SK-N-SH (cell line): ENCODE data around the gene ELOVL2. TPM values are rescaled to one million over a fixed set of nuclear protein-coding genes. Genes with fewer than 3 reads are reported as not detected.

Experiments used
- CTCF ChIA-PET: fragments of 300-600, 350-600 bp; formaldehyde crosslinking; extraction: SDS; loops from one replicate; lab custom pipeline; 2021; lab: Yijun Ruan, JAX
- POLR2A ChIA-PET: fragments of 350-600 bp; sonication (Branson Sonifier 250); formaldehyde crosslinking; extraction: SDS; loops from one replicate; lab custom pipeline; 2020; ENCODE audit warnings: antibody characterized with exemption, inconsistent platforms; lab: Yijun Ruan, JAX
- DNase-seq: peaks from one replicate; pipeline ENCODE4 v3.0.0; 2012
- H2AFZ ChIP-seq: fragments of 200-600 bp; sonication (generic); 2 replicates; pipeline ENCODE4 v1.8.1; 2016; ENCODE audit warnings: antibody characterized with exemption, mild to moderate bottlenecking, low read depth
- H3F3A ChIP-seq: fragments of 200-600 bp; sonication (generic); replicated peaks from 2 replicates; pipeline ENCODE3; 2016; ENCODE audit warnings: antibody characterized with exemption, mild to moderate bottlenecking; ENCODE audit not compliant: insufficient read depth
- H3K27ac ChIP-seq, 2 experiments: fragments of 200-500 bp in 1 of 2; fragments of 200-600 bp in 1 of 2; sonication (Bioruptor generic) in 1 of 2; sonication (generic), shearing (Covaris generic) in 1 of 2; 2 replicates each; pipeline versions ENCODE4 v1.5.1 to v1.6.1; 2014 to 2016; ENCODE audit warnings: low read depth in 2 of 2, inconsistent platforms in 1 of 2, low read length in 1 of 2, mild to moderate bottlenecking in 1 of 2, mixed read lengths in 1 of 2
- H3K27me3 ChIP-seq: fragments of 200-600 bp; sonication (generic), shearing (Covaris generic); 2 replicates; pipeline ENCODE4 v1.6.1; 2016; ENCODE audit warnings: mixed run types; ENCODE audit not compliant: insufficient read depth
- H3K36me3 ChIP-seq, 2 experiments: fragments of 200-500 bp in 1 of 2; fragments of 200-600 bp in 1 of 2; sonication (Bioruptor generic) in 1 of 2; sonication (generic) in 1 of 2; replicated peaks in 1 of 2; 2 replicates each; pipeline versions ENCODE3 to v1.5.1; 2014 to 2016; ENCODE audit warnings: low read length in 1 of 2, mild to moderate bottlenecking in 1 of 2; ENCODE audit not compliant: insufficient read depth in 2 of 2, control insufficient read depth in 1 of 2
- H3K4me1 ChIP-seq, 2 experiments: fragments of 200-500 bp in 1 of 2; fragments of 200-600 bp in 1 of 2; sonication (Bioruptor generic) in 1 of 2; sonication (generic), shearing (Covaris generic) in 1 of 2; 2 replicates each; pipeline versions ENCODE4 v1.5.1 to v1.6.1; 2014 to 2016; ENCODE audit warnings: low read depth in 1 of 2, low read length in 1 of 2, mixed run types in 1 of 2; ENCODE audit not compliant: insufficient read depth in 2 of 2, control insufficient read depth in 1 of 2
- H3K4me2 ChIP-seq: fragments of 200-600 bp; sonication (generic), shearing (Covaris generic); 2 replicates; pipeline ENCODE4 v1.6.1; 2017; ENCODE audit warnings: mixed run types
- H3K4me3 ChIP-seq, 2 experiments: fragments of 200-500 bp in 1 of 2; fragments of 200-600 bp in 1 of 2; sonication (Bioruptor generic) in 1 of 2; sonication (generic), shearing (Covaris generic) in 1 of 2; 2 replicates each; pipeline versions ENCODE4 v1.5.1 to v1.8.1; 2014 to 2016; ENCODE audit warnings: low read depth in 2 of 2, inconsistent platforms in 1 of 2, low read length in 1 of 2, mild to moderate bottlenecking in 1 of 2, mixed read lengths in 1 of 2, moderate library complexity in 1 of 2
- H3K79me2 ChIP-seq: fragments of 200-600 bp; sonication (generic); 2 replicates; pipeline ENCODE4 v1.8.1; 2017; ENCODE audit warnings: mild to moderate bottlenecking; ENCODE audit not compliant: insufficient read depth
- H3K9ac ChIP-seq: fragments of 200-600 bp; sonication (generic); 2 replicates; pipeline ENCODE4 v1.6.1; 2017; ENCODE audit warnings: mixed run types
- H3K9me2 ChIP-seq: fragments of 200-600 bp; sonication (generic); 2 replicates; pipeline ENCODE4 v1.6.1; 2017; ENCODE audit warnings: mixed run types
- H3K9me3 ChIP-seq: fragments of 200-600 bp; sonication (generic); 2 replicates; pipeline ENCODE4 v1.6.1; 2017; ENCODE audit warnings: mixed run types, mild to moderate bottlenecking, moderate library complexity
- H4K20me1 ChIP-seq: fragments of 200-600 bp; sonication (generic); 2 replicates; pipeline ENCODE4 v1.6.1; 2017; ENCODE audit warnings: mild to moderate bottlenecking, mixed run types; ENCODE audit not compliant: insufficient read depth
- CTCF ChIP-seq: fragments of 200-600 bp; sonication (generic); IDR thresholded peaks from 2 replicates; pipeline ENCODE4 v1.6.1; 2017; ENCODE audit warnings: antibody characterized with exemption, mild to moderate bottlenecking, moderate library complexity
- ELF1 ChIP-seq: IDR thresholded peaks from 2 replicates; pipeline ENCODE4 v1.4.0; 2012
- EZH2phosphoT487 ChIP-seq: fragments of 200-600 bp; sonication (generic); IDR thresholded peaks from 2 replicates; pipeline ENCODE4 v1.6.1; 2017; ENCODE audit warnings: low read depth, mixed run types, mild to moderate bottlenecking, antibody characterized with exemption, moderate library complexity, borderline replicate concordance
- FOSL2 ChIP-seq: IDR thresholded peaks from 2 replicates; pipeline ENCODE4 v1.4.0; 2012; ENCODE audit warnings: low read depth, mild to moderate bottlenecking, moderate library complexity, borderline replicate concordance
- GABPA ChIP-seq: IDR thresholded peaks from 2 replicates; pipeline ENCODE4 v1.4.0; 2012; ENCODE audit warnings: low read depth, mild to moderate bottlenecking
- GATA2 ChIP-seq: sonication (generic); formaldehyde crosslinking; IDR thresholded peaks from 2 replicates; pipeline ENCODE4 v1.5.0; 2020; ENCODE audit warnings: mild to moderate bottlenecking, missing genetic modification reagents
- JUND ChIP-seq: IDR thresholded peaks from 2 replicates; pipeline ENCODE4 v1.4.0; 2012
- MXI1 ChIP-seq: IDR thresholded peaks from 2 replicates; pipeline ENCODE4 v1.6.1; 2012; ENCODE audit warnings: mild to moderate bottlenecking, low read depth, low read length, improper control_type of control experiment
- NRF1 ChIP-seq: IDR thresholded peaks from 2 replicates; pipeline ENCODE4 v1.6.1; 2012; ENCODE audit warnings: low read depth, mild to moderate bottlenecking, low read length
- POLR2AphosphoS5 ChIP-seq: IDR thresholded peaks from 2 replicates; pipeline ENCODE4 v1.6.1; 2012; ENCODE audit warnings: low read depth, low read length
- TCF12 ChIP-seq: IDR thresholded peaks from 2 replicates; pipeline ENCODE4 v1.4.0; 2012
- YY1 ChIP-seq: IDR thresholded peaks from 2 replicates; pipeline ENCODE4 v1.4.0; 2012; ENCODE audit warnings: low read depth, mild to moderate bottlenecking
- WGBS: methylation state at CpG from one replicate; pipeline ENCODE4 v1.1.6; 2017; ENCODE audit warnings: low lambda C conversion rate; 5-methylcytosine and 5-hydroxymethylcytosine counted together
- polyA plus RNA-seq, 3 experiments: library from polyadenylated mRNA; depleted of rRNA; stranded (reverse); fragments of >200 nt; gene quantifications; 2 replicates each; pipeline ENCODE4 v1.2.3, GENCODE V29; 2012
- TF ChIP-seq, protein P1 (sequence below): IDR thresholded peaks from 2 replicates; pipeline ENCODE4 v1.4.0; 2012; ENCODE audit warnings: low read depth, borderline replicate concordance
- TF ChIP-seq, protein P2 (sequence below): IDR thresholded peaks from 2 replicates; pipeline ENCODE4 v1.4.0; 2012; ENCODE audit warnings: low read depth
- TF ChIP-seq, protein P3 (sequence below): IDR thresholded peaks from 2 replicates; pipeline ENCODE4 v1.4.0; 2012; ENCODE audit warnings: low read depth, borderline replicate concordance

The ELOVL2 gene
- polyA plus RNA-seq, 1 of the 3 experiments (the other 2 are of a cell fraction) = 0.39 TPM

GRCh38 chr6:11076540-11076939 lies 32.4 kb upstream of the ELOVL2 start:
- no peak overlapping the region for H3K4me3 ChIP-seq
- H3K9ac ChIP-seq = no peak overlapping the region
- 84% methylated on average over 2 of the region's 2 CpGs for WGBS
- no peaks in the 10 kb centered on the region for H3K27me3 ChIP-seq
- no peaks in the 10 kb centered on the region for H3K9me3 ChIP-seq
- H3K79me2 ChIP-seq = no peaks in the 10 kb centered on the region
- no peaks in the 10 kb centered on the region for H3F3A ChIP-seq
- no peak overlapping the region for H3K4me2 ChIP-seq
- H3K36me3 ChIP-seq = no peaks in the 10 kb centered on the region
- H4K20me1 ChIP-seq = no peaks in the 10 kb centered on the region
- CTCF ChIA-PET = interaction anchor here (0.8 to 3.8 kb wide), 5 partner anchors 8 to 598 kb away, joined by 3 to 22 read pairs (median 4); no protein-coding TSS in a partner anchor
- H2AFZ ChIP-seq = no peak overlapping the region
- POLR2A ChIA-PET = no interaction called here
- H3K27ac ChIP-seq = no peak overlapping the region
- no peaks in the 10 kb centered on the region for H3K4me1 ChIP-seq
- no peaks in the 10 kb centered on the region for H3K9me2 ChIP-seq
- no peak for TF ChIP-seq NRF1
- TF ChIP-seq MXI1 = no peak
- TF ChIP-seq TCF12 = no peak
- TF ChIP-seq, protein P1, sequence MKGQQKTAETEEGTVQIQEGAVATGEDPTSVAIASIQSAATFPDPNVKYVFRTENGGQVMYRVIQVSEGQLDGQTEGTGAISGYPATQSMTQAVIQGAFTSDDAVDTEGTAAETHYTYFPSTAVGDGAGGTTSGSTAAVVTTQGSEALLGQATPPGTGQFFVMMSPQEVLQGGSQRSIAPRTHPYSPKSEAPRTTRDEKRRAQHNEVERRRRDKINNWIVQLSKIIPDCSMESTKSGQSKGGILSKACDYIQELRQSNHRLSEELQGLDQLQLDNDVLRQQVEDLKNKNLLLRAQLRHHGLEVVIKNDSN = no peak
- TF ChIP-seq FOSL2 = no peak
- TF ChIP-seq YY1 = no peak
- DNase-seq = no peak

DNA sequence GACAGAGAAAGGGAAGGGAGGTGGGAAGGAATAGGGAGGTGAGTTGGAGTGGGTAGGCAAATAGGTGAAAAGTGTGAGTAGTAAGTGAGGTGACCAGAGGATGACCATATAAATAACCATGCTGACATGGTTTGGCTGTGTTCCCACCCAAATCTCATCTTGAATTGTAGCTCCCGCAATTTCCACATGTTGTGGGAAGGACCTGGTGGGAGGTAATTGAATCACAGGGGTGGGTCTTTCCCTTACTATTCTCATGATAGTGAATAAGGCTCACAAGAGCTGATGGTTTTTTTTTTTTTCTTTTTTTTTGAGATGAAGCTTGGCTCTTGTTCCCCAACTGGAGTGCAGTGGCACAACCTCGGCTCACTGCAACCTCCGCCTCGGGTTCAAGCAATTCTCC lies 28.0 kb upstream of the ELOVL2 start:
- no peaks in the 10 kb centered on the region for H3K36me3 ChIP-seq
- H4K20me1 ChIP-seq = no peaks in the 10 kb centered on the region
- CTCF ChIA-PET = interaction anchor here (1.3 kb wide), 1 partner anchor 12 kb away, joined by 5 read pairs; no protein-coding TSS in a partner anchor
- H3F3A ChIP-seq = no peaks in the 10 kb centered on the region
- TF ChIP-seq JUND = no peak
- TF ChIP-seq GATA2 (CRISPR knock-in tag) = no peak
- no peak for TF ChIP-seq GABPA
- TF ChIP-seq CTCF = no peak
- TF ChIP-seq, protein P2, sequence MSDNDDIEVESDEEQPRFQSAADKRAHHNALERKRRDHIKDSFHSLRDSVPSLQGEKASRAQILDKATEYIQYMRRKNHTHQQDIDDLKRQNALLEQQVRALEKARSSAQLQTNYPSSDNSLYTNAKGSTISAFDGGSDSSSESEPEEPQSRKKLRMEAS = no peak
- no peak for TF ChIP-seq POLR2AphosphoS5
- TF ChIP-seq ELF1 = no peak
- no peak for TF ChIP-seq FOSL2
- TF ChIP-seq EZH2phosphoT487 = no peak
- TF ChIP-seq, protein P3, sequence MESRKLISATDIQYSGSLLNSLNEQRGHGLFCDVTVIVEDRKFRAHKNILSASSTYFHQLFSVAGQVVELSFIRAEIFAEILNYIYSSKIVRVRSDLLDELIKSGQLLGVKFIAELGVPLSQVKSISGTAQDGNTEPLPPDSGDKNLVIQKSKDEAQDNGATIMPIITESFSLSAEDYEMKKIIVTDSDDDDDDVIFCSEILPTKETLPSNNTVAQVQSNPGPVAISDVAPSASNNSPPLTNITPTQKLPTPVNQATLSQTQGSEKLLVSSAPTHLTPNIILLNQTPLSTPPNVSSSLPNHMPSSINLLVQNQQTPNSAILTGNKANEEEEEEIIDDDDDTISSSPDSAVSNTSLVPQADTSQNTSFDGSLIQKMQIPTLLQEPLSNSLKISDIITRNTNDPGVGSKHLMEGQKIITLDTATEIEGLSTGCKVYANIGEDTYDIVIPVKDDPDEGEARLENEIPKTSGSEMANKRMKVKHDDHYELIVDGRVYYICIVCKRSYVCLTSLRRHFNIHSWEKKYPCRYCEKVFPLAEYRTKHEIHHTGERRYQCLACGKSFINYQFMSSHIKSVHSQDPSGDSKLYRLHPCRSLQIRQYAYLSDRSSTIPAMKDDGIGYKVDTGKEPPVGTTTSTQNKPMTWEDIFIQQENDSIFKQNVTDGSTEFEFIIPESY = no peak
- H2AFZ ChIP-seq = no peak overlapping the region
- no peaks in the 10 kb centered on the region for H3K9me3 ChIP-seq
- no peaks in the 10 kb centered on the region for H3K9me2 ChIP-seq
- no peak overlapping the region for H3K4me2 ChIP-seq
- no peaks in the 10 kb centered on the region for H3K79me2 ChIP-seq
- H3K27ac ChIP-seq = no peak overlapping the region
- peaks cover 0 to 3% of the 10 kb centered on the region in 2 experiments; a peak in 1 of 4 replicates for H3K4me1 ChIP-seq
- no peak overlapping the region for H3K9ac ChIP-seq
- H3K4me3 ChIP-seq = no peak overlapping the region
- WGBS = 92% methylated on average over 4 of the region's 4 CpGs
- no peaks in the 10 kb centered on the region for H3K27me3 ChIP-seq
- DNase-seq = no peak
- POLR2A ChIA-PET = no interaction called here
